ENCODE results near the gene STON2. TPM values are rescaled to one million over a fixed set of nuclear protein-coding genes. Genes with fewer than 3 reads are reported as not detected.

The STON2 gene
- total RNA-seq, 3 donors from 2014 or later (not counting 1 experiment from before 2014, with no cell fraction given): 1.7 to 4.8 (median 3.8) TPM

- no peak overlapping the region for H3K4me3 Mint-ChIP-seq
- Histone ChIP-seq H3K36me3 (ENCODE audit: control insufficient read depth, insufficient read depth, low read length) (no peaks in the 10 kb centered on the region), H3K27ac (ENCODE audit: low read length) (no peak overlapping the region), H3K4me3 (ENCODE audit: low read length) (no peak overlapping the region), H3K9me3 (ENCODE audit: control insufficient read depth, insufficient read depth, low read length) (no peaks in the 10 kb centered on the region), H3K4me1 (ENCODE audit: control insufficient read depth, insufficient read depth, low read length) (no peaks in the 10 kb centered on the region), H3K27me3 (ENCODE audit: control insufficient read depth, insufficient read depth, low read length) (no peaks in the 10 kb centered on the region)
- H3K9me3 Mint-ChIP-seq: no peaks in the 10 kb centered on the region
- WGBS (ENCODE audit: insufficient coverage): 73% methylated on average over 6 of the region's 6 CpGs
- DNase-seq (no peak), ATAC-seq (peak in 1 of 3 donors; percentile 33)
- no peak overlapping the region for H3K27ac Mint-ChIP-seq
- peaks cover 1 to 6% of the 10 kb centered on the region in 2 donors for H3K27me3 Mint-ChIP-seq (ENCODE audit: low read depth in 2 of 2)
- TF ChIP-seq CTCF (IDR thresholded peaks at IDR 0.05): no peak
- H3K36me3 Mint-ChIP-seq: no peaks in the 10 kb centered on the region
- no peaks in the 10 kb centered on the region for H3K4me1 Mint-ChIP-seq
- intact Hi-C loops (cut with micrococcal nuclease): no loop called here
These were observed 1.8 kb downstream of the STON2 start for GRCh38 chr14:81398196-81398891.

- peaks cover 2% of the 10 kb centered on the region in 2 donors for H3K27me3 Mint-ChIP-seq (ENCODE audit: low read depth in 2 of 2)
- 94% methylated on average over 7 of the region's 7 CpGs for WGBS (ENCODE audit: insufficient coverage)
- H3K27ac Mint-ChIP-seq: no peak overlapping the region
- intact Hi-C loops (cut with micrococcal nuclease): no loop called here
- no peak overlapping the region for H3K4me3 Mint-ChIP-seq
- Histone ChIP-seq H3K27me3 (ENCODE audit: control insufficient read depth, insufficient read depth, low read length) (no peaks in the 10 kb centered on the region), H3K4me3 (ENCODE audit: low read length) (no peak overlapping the region), H3K4me1 (ENCODE audit: control insufficient read depth, insufficient read depth, low read length) (no peaks in the 10 kb centered on the region), H3K36me3 (ENCODE audit: control insufficient read depth, insufficient read depth, low read length) (no peaks in the 10 kb centered on the region), H3K9me3 (ENCODE audit: control insufficient read depth, insufficient read depth, low read length) (no peaks in the 10 kb centered on the region), H3K27ac (ENCODE audit: low read length) (no peak overlapping the region)
- no peaks in the 10 kb centered on the region for H3K4me1 Mint-ChIP-seq
- DNase-seq: no peak
- no peaks in the 10 kb centered on the region for H3K36me3 Mint-ChIP-seq
- H3K9me3 Mint-ChIP-seq: no peaks in the 10 kb centered on the region
- ATAC-seq: peak in 1 of 3 donors; percentile 28
- no peak for TF ChIP-seq CTCF (IDR thresholded peaks at IDR 0.05)
These were observed 4.0 kb downstream of the STON2 start for GRCh38 chr14:81396113-81396512.

GRCh38 chr14:81394739-81395138 lies 5.4 kb downstream of the STON2 start:
- H3K27me3 Mint-ChIP-seq (ENCODE audit: low read depth in 2 of 2): peaks cover 0 to 7% of the 10 kb centered on the region in 2 donors
- DNase-seq (no peak), ATAC-seq (no peak)
- WGBS (ENCODE audit: insufficient coverage): 100% methylated on average over 1 of the region's 1 CpG
- no peaks in the 10 kb centered on the region for H3K9me3 Mint-ChIP-seq
- intact Hi-C loops (cut with micrococcal nuclease): no loop called here
- Histone ChIP-seq H3K27me3 (ENCODE audit: control insufficient read depth, insufficient read depth, low read length) (no peaks in the 10 kb centered on the region), H3K9me3 (ENCODE audit: control insufficient read depth, insufficient read depth, low read length) (no peaks in the 10 kb centered on the region), H3K4me3 (ENCODE audit: low read length) (no peak overlapping the region), H3K36me3 (ENCODE audit: control insufficient read depth, insufficient read depth, low read length) (no peaks in the 10 kb centered on the region), H3K4me1 (ENCODE audit: control insufficient read depth, insufficient read depth, low read length) (no peaks in the 10 kb centered on the region), H3K27ac (ENCODE audit: low read length) (no peak overlapping the region)
- no peaks in the 10 kb centered on the region for H3K36me3 Mint-ChIP-seq
- TF ChIP-seq CTCF (IDR thresholded peaks at IDR 0.05): no peak
- no peaks in the 10 kb centered on the region for H3K4me1 Mint-ChIP-seq
- H3K4me3 Mint-ChIP-seq: no peak overlapping the region
- no peak overlapping the region for H3K27ac Mint-ChIP-seq
